Thoracic aorta (tissue), 2 donors: Measurements from ENCODE around the gene IRF2BPL. TPM values are rescaled to one million over a fixed set of nuclear protein-coding genes. Genes with fewer than 3 reads are reported as not detected.

Source experiments
- ATAC-seq: fragments of 150-250 bp; one replicate; pipeline ENCODE4 v1.8.0; 2017; ENCODE audit warnings: low read depth; ENCODE audit not compliant: insufficient number of reproducible peaks, low FRiP score
- DNase-seq: peaks from one replicate; pipeline ENCODE4 v3.0.0-alpha.2; 2020; ENCODE audit warnings: low spot score
- H3K27ac ChIP-seq, 2 donors: fragments of 200-600 bp; sonication (generic); 1 replicate in 1 of 2; 2 replicates in 1 of 2; pipeline ENCODE4 v1.5.1; 2016; ENCODE audit warnings: mild to moderate bottlenecking in 2 of 2, moderate library complexity in 2 of 2
- H3K27me3 ChIP-seq: fragments of 200-600 bp; sonication (generic); replicated peaks from 2 replicates; pipeline ENCODE4 v1.6.0; 2016; ENCODE audit warnings: mild to moderate bottlenecking; ENCODE audit not compliant: insufficient read depth
- H3K36me3 ChIP-seq: fragments of 200-600 bp; sonication (generic); one replicate; pipeline ENCODE4 v1.5.1; 2016
- H3K4me1 ChIP-seq, 2 donors: fragments of 200-600 bp; sonication (generic); 1 replicate in 1 of 2; 2 replicates in 1 of 2; pipeline versions ENCODE4 v1.5.1 to v1.6.0; 2016; ENCODE audit warnings: low read depth in 2 of 2, mild to moderate bottlenecking in 1 of 2; ENCODE audit not compliant: control insufficient read depth in 1 of 2
- H3K4me3 ChIP-seq: fragments of 200-600 bp; sonication (generic); 2 replicates; pipeline ENCODE4 v1.5.1; 2016; ENCODE audit warnings: mild to moderate bottlenecking
- H3K9me3 ChIP-seq: fragments of 200-600 bp; sonication (generic); 2 replicates; pipeline ENCODE4 v1.5.1; 2016
- total RNA-seq, 2 donors: library from RNA; depleted of rRNA; stranded (reverse); fragments of >200 nt; gene quantifications; one replicate each; pipeline versions ENCODE4 v1.1.0 to v1.2.3, GENCODE V29; 2016
- TF ChIP-seq, protein P1 (sequence below): fragments of 200-600 bp; sonication (generic); IDR thresholded peaks from one replicate; pipeline ENCODE4 v1.5.1; 2019; ENCODE audit warnings: antibody characterized with exemption

IRF2BPL gene
- total RNA-seq, 2 donors from 2014 or later, result 49.6 to 69.7 TPM

DNA sequence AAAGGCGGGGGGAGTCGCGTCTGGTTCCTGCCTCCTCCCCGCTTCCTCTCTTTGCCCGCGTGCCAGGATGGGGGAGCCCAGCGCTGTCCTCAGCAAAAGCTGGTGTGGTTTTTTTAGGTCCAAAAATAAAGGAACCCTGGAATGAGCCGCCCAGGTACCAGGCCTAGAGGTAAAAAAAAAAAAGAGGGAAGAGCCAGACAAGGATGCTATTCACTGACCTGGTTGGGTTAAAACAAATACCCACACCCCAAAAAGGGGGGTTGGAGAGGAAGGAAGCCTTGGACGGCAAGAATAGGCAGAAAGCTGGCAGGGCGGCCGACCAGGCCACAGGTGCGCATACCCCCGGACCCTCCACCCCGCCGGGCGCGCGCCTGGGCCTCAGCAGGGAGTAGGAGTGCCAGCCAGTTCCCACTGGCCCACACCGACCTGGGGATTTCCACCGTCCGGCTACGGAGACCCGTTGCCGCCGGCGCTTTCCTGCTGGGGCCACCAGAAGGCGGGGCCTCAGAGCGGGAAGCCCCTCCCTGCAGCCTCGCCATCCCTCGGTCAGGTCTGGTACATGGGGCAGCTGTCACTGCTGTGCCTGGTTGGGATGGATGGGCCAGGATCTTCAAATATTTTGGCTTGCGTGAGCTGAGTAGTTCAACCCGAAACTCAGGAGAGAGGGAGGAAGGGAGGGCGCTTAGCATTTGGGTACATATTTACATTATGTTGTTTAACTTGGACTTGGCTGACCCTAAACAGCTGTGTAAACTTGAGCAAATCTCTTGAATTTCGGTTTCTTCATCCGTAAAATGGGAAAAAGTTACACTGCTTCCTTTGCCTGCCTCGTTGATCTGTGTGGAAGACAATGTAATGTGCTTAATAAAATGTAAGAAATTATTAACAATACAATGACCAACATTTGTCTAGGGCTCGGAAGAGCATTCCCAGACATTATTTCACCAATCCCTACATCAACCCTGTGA is 5.4 kb upstream of the IRF2BPL start:
- no peaks in the 10 kb centered on the region for H3K36me3 ChIP-seq
- H3K4me3 ChIP-seq, result peak overlapping the region; percentile 77
- TF ChIP-seq, protein P1, sequence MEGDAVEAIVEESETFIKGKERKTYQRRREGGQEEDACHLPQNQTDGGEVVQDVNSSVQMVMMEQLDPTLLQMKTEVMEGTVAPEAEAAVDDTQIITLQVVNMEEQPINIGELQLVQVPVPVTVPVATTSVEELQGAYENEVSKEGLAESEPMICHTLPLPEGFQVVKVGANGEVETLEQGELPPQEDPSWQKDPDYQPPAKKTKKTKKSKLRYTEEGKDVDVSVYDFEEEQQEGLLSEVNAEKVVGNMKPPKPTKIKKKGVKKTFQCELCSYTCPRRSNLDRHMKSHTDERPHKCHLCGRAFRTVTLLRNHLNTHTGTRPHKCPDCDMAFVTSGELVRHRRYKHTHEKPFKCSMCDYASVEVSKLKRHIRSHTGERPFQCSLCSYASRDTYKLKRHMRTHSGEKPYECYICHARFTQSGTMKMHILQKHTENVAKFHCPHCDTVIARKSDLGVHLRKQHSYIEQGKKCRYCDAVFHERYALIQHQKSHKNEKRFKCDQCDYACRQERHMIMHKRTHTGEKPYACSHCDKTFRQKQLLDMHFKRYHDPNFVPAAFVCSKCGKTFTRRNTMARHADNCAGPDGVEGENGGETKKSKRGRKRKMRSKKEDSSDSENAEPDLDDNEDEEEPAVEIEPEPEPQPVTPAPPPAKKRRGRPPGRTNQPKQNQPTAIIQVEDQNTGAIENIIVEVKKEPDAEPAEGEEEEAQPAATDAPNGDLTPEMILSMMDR, result no peak
- H3K9me3 ChIP-seq, result no peaks in the 10 kb centered on the region
- ATAC-seq (peak; percentile 11), DNase-seq (no peak)
- peaks cover 59 to 82% of the 10 kb centered on the region in 2 donors for H3K4me1 ChIP-seq
- H3K27me3 ChIP-seq, result no peaks in the 10 kb centered on the region
- peak overlapping the region; percentile 98 to 100 for H3K27ac ChIP-seq

DNA sequence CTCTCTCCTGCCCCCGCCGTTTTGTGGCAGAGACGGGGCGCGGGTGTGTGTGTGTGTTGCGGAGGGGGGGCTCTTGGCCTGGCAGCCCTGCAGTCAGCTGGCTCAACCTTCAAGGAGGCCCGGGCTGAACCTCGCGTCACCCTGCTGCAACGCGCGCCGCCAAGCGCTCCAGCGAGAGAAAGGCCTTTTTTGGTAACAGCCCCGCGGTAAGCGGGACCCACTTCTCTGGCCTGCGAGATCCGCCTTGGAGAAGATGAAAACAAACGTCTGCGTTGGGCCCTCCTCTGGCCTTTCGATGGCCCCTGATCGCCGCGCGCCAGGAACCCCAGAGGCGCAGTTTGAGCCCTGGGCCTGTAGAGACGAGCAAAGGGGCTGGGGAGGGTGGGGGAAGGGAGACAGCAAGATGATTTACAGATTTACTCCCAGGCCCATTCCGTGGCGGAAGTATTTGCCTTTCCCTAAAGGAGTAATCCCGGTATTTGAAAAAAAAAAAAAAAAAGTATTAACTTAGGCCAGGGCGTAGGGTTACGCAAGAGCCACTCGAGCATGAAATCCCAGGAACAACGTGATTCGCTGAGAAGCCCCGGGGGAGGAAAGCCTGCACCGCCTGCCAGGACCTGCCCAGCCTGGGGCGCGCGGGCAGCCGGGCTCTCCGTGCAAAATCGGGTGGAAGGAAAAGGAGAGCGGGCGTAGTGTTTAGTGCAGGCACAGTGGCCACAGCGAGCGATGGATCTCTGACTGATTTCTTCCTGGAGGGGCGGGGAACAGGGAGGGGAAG is 4.5 kb upstream of the IRF2BPL start:
- Histone ChIP-seq H3K27ac (peak overlapping the region; percentile 98 to 100), H3K27me3 (no peaks in the 10 kb centered on the region), H3K4me3 (peak overlapping the region; percentile 77), H3K9me3 (no peaks in the 10 kb centered on the region), H3K36me3 (no peaks in the 10 kb centered on the region), H3K4me1 (peaks cover 51 to 74% of the 10 kb centered on the region in 2 donors)
- TF ChIP-seq, protein P1, result no peak
- peak; percentile 58 for ATAC-seq
- DNase-seq, result peak; percentile 81

DNA sequence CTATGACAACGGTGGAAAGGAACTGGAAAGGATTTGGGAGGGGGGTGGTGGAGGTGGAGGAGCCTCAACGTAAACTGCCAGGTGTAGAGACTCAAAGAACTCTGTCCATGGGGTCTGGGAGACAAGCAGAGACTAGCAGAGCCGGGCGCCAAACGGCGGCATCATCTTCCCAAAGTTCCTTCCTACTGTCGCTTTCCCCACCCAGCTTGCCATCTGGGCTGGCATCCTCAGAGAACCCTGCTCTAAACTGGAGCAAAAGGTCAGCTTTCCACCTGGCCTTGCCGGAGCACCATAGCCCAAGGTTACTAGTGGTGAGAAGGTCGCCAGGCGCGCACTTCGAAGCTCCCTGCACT is 4.0 kb upstream of the IRF2BPL start:
- Histone ChIP-seq H3K4me3 (peak overlapping the region; percentile 77), H3K27ac (peak overlapping the region; percentile 98 to 100), H3K4me1 (peaks cover 45 to 69% of the 10 kb centered on the region in 2 donors), H3K27me3 (no peaks in the 10 kb centered on the region), H3K9me3 (no peaks in the 10 kb centered on the region), H3K36me3 (no peaks in the 10 kb centered on the region)
- DNase-seq (no peak), ATAC-seq (no peak)
- TF ChIP-seq, protein P1, result no peak

DNA sequence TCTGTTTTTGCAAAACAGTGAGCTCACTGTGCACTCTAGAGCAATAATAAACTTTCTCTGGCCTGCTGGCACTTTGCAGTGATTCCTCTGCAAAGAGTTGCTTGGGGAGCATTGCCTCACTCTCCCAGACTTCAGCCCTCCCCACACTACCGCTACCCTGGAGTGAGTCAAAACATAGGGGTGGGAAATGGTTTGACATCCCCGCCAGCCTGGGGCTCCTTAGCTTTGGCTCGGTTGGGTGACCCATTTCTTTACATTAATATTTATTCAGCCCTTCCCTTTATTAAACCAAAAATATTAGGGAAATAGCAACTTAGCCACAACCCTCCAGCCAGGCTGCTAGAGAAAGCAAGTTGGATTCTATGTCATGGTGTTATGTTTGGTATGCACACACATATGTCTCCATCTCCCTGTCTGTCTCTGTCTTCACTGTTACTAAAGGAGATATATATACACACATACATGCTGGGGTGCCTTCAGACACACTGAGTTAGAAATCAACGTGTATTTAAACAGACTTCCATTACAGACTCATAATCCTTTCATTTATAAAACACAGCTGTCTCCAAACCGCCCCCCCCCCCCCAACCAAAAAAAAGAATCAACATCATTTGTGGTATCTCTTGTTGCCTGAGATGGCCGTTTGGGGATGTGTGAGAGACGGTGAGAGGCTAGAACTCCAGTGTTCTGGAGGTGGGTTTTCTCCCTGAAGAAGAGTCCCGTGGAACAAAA is 3.4 kb upstream of the IRF2BPL start:
- Histone ChIP-seq H3K4me3 (peak overlapping the region; percentile 77), H3K36me3 (no peaks in the 10 kb centered on the region), H3K9me3 (no peaks in the 10 kb centered on the region), H3K4me1 (peaks cover 39 to 63% of the 10 kb centered on the region in 2 donors), H3K27me3 (no peaks in the 10 kb centered on the region), H3K27ac (peak overlapping the region; percentile 98 to 100)
- DNase-seq, result no peak
- no peak for ATAC-seq
- TF ChIP-seq, protein P1, result no peak
